AML-193 (cell line): ENCODE results near the gene TBC1D20.
"Not testable (repeated sequence)": the region's sequence is repeated elsewhere in the genome, so short reads cannot be mapped to it uniquely, and the experiment has no call there.

ENCODE experiments used
- DNase-seq, 2 experiments: peaks; one replicate each; lab custom pipeline; 2025; lab: John Stamatoyannopoulos, UW

TBC1D20 gene

DNA sequence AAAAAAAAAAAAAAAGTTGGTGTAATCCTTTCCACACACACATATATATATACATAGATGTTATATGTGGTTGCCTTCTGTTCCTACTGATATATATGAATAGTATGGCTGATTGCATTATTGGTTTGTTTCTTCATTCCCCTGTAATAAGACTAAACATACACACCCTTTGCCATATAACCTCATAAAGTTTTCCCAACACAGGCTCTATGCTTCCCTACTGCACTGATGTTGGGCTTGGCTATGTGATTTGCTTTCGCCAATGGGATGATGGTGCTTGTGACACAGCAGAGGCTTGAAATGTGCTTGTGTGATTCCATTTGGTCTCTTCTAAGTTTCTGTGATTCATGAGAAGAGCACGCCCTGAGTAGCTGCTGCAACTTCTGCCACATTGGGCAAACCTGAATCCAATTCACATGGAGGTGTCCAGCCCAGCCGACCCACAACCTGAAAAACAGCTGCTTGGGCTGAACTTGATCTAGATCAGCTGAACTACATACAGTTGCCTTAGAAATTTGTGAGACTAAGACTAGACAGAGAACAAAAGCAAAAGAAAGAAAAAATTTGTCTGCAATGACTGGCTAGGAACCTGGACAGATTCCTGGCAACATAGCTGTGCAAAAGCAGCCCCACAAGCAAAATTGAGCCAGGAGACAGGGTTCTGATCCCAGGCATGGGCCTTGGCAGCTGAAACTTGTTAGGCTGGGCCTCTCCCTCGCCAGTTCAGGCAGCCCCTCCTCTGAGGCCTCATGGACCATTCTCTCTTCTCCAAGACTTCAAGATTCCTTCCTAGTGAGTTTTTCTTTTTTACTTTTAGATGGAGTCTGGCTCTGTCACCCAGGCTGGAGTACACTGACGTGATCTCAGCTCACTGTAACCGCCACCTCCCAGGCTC is 13.4 kb upstream of the TBC1D20 start:
- DNase-seq = no peak

DNA sequence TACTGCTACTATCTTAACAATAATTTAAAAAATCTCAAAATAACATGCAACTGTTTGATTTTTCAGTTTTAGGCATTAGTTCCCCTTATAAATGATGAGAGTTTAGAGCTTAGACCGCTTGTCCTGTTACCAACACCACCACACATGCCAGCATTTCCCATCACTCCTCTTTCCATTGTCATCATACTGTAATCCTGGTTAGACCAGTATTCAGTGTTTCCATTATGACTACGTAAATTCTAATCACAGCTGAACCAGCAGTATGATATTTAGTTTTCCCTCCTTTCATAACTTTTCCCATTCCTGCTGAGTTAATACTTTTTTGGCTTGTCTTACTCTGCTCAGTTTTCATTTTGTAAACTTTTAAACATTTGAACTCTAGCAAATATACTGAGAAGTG is 12.2 kb upstream of the TBC1D20 start:
- DNase-seq = no peak

DNA sequence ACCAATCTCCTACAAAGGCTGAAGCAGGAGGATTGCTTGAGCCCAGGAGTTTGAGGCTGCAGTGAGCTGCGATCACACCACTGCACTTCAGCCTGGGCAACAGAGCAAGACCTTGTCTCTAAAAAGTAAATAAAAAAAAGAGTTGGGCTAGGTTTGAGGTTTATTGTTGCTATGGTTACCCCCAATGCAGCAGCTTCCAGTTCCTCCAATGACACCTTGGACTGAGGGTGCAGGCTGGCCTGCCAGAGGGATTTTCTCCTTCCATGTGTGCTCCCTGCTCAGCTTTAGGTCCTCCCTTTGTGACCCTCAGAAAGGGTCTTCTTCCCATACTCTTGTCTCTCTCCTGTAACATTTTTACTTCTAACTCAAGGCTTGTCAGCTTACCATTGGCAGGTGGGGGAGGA is 10.6 kb upstream of the TBC1D20 start:
- DNase-seq = no peak

DNA sequence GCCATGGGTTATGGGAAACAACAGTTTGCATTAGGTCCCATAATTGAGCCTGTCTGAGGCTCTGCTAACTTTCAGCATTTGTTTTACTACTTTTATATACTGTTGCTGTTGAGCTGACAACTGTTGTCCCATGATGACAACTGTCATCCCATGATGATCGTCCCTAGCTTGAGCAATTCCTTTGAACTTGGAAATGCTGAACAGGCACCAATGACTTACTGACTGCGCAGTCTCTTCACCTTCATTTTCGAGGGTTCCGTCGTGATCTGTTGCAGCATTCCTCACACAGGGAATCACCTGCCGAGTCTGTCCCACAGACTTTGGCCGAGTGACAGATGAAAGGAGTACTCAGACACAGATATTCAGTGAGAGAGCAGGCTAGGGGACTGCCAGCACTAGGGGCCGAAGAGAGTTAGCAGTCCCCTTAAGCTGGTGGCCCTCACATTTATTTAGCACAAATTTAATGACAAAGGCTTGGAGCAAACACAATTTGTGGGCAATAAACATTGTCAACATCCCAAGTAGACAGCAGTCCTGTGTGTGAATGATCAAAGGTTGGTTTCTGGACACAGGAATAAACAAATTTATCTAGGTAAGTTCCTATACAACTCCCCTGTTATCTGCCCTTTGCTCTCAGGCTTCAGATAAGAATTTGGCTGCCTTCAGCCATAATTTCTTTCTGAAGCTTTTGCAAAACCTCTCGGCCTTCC is 10.0 kb upstream of the TBC1D20 start:
- no peak for DNase-seq

DNA sequence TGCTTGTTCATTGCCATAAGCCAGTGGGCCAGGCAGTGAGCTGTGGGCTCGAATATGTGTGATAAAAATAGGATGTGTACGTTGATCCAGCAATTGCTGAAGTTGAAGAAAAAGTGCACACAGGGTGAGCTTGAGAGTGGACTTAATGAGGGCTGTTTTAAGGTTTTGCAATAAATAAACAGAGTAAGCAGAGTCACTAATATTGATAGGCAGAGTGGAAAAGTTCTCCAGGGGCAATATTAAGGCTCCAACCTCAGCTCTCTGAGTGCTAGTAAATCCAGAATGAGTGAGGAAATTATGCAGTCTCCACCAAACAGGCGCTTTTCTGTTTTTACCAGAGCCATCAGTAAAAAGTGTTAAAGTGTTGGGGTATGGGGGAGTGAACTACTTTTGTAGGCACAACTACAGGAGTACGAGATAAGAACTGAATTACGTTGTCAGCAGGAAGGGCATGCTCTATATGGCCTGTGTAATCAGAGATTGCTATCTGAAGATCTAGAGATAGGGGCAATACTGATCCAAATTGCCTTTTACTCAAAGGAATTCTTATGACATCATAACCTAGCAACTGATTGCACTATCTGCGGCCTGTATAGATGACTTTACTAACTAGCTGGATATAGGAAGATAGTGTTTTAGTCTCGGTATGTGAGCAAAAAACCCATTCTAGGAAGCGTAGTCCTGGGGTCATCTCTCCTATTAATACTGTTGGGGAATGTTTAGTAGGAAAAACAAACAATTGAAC is 7.6 kb upstream of the TBC1D20 start:
- no peak for DNase-seq

DNA sequence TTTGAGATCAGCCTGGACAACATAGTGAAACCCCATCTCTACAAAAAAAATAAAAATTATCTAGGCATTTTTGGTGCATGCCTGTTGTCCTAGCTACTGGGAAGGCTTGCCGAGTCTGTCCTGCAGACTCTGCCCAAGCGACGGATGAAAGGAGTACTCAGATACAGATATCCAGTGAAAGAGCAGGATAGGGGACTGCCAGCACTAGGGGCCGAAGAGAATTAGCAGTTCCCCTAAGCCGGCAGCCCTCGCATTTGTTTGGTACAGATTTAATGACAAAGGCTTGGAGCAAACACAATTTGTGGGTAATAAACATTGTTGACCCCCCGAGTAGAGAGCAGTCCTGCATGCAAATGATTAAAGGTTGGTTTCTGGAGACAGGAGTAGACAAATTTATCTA is 5.4 kb upstream of the TBC1D20 start:
- DNase-seq = no peak

DNA sequence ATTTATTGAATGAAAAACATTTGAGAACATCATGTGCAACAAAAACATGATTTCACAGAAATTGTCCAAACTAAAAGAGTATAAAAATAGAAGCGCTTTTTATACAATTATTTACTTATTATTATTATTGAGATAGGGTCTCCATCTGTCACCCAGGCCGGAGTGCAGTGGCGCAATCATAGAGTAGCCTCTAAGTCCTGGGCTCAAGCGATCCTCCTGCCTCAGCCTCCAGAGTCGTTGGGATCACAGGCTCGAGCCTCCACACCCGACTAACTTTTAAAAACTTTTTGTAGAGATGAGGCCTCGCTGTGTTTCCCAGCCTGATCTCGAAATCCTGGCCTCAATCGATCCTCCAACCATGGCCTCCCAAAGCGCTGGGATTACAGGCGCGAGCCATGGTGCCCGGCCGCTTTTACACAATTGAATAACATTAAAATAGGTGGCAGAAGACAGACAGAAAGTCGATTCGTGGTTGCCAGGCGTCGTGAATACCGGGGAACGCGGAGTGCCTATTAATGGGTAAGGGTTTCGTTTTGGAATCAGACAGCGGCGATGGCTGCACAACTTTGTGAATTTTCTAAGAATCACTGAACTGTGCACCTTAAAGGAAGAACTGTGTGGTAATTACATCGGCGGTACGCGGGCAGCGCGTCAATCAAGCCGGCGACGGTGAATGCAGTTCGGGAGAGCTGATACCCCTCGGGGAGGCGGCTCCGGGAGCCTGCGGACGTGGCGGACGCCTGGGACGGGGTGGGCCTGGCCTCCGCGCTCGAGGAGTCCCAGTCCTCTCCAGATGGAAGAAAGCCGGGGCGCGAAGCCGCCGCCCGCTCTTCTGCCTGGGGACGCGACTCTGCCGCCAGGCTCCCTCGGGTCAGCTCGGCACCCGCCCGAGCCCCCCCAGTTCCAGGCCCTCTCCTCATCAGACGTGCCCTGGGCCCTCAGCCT is 807 bp downstream of the TBC1D20 start:
- no peak for DNase-seq

DNA sequence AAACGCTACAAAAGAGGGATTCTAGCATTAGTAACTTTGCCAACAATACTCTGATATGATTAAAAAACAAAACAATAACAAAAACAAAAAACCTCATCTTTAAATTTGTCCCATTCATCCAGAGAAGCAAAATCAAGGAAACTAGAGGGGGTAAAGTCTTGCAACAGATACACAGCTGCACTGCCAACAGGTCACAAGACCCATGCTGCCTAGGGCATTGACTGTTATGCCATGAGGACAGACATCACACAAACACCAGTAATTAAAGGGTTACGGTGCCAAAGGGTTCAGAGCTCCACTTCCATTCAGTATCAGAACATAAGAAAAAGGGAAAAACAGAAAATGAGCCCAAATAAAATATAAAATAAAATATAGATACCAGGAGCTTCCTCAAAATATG is 1.6 kb downstream of the TBC1D20 start:
- peak; percentile 58 to 70 for DNase-seq

DNA sequence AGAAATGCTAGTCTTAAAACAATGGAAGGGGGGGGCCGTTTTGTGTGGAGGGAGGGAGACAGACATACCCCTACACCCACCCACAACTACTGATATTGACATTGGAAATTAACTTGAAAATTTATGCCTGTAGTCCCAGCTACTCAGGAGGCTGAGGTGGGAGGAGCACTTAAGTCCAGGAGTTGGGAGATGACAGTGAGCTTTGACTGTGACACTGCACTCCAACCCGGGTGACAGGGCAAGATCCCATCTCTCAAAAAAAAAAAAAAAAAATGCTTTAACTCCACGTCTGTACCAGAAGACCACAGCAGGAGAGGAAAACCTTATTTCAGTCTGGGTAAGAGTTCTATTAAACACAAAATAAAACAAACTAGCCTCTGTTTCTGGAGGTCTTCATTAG is 2.2 kb downstream of the TBC1D20 start:
- no peak for DNase-seq

DNA sequence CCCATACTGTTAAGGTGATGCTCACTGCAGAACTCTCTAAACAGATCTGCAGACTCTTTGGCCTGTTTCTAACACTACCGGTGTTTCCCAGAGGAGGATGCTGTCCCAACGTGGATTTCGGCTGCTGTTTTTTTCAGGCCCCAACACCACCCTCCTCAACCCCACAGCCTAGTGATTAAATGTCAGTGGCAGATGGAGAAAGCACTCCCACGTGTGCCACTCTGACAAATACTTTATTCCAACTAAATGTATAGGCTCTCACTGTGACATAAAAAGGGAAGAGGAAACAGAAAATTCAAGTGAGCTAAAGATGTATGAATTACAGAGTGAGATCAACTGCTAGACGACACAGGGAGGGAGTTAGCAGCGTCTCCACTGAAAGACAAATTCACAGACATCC is 3.6 kb downstream of the TBC1D20 start:
- DNase-seq = peak; percentile 26 to 35

DNA sequence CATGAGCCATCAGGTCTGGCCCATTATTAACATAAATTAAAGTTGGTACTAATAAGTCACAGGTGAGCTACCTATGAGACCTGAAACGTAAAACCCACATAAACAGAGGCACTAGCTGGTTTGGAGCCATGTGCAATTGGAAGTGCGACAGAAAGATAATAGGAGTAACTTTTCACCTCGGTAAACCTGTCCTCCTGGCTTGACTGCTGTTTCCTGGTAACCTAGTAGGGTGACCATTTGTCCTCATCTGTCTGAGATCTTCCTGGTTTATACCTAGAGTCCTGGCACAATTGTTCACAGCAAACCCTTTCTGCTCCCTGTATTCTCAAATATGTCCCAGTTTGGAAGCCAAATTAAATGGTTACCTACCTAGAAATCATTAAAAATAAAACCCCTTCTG is 7.4 kb downstream of the TBC1D20 start:
- DNase-seq = no peak

DNA sequence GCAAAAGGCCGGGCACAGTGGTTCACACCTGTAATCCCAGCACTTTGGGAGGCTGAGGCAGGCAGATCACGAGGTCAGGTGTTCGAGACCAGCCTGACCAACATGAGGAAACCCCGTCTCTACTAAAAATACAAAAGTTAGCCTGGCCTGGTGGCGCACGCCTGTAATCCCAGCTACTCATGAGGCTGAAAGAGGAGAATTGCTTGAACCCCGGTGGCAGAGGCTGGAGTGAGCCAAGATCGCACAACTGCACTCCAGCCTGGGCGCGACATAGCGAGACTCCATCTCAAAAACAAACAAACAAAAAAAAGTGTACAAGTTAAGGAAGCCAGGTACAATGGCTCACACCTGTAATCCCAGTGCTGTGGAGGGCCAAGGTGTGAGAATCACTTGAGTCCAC is 10.3 kb downstream of the TBC1D20 start:
- not testable (repeated sequence) for DNase-seq

DNA sequence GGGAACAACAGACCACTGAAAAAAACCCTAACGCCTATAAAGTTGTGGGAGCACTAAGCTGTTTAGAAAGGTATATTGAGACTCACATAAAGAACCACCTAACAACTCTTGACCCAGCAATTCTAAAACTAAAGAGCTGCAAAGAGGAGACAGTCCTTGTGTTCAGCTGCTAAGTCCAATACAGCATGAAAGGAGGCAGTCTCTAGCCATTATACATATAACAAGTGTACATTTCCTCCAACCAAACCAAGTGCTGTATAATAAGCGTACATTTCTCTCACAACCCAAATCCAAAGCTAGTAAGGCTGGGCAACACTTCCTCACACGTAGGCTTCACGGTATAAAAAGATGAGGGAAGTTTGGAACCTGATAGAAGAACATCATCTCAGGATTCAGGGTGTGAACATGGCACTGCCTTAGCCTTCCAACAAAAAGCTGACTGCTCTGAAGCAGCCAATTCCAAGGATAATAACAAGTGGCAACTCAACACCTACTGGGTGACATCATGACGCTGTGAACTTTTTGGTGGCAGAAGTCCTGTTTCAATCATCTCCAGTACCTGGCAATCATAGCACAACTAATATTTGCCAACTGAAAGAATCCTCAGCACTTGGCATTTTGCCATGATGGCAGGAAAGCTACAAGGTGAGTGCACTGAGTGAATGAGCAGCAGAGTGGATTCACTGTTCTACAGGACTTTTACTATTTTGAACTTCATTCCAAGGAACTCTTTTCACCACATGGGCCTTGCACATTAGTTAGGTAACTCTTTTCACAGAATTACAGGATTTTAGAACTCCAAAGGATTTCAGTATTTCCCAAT is 16.6 kb downstream of the TBC1D20 start:
- no peak for DNase-seq

DNA sequence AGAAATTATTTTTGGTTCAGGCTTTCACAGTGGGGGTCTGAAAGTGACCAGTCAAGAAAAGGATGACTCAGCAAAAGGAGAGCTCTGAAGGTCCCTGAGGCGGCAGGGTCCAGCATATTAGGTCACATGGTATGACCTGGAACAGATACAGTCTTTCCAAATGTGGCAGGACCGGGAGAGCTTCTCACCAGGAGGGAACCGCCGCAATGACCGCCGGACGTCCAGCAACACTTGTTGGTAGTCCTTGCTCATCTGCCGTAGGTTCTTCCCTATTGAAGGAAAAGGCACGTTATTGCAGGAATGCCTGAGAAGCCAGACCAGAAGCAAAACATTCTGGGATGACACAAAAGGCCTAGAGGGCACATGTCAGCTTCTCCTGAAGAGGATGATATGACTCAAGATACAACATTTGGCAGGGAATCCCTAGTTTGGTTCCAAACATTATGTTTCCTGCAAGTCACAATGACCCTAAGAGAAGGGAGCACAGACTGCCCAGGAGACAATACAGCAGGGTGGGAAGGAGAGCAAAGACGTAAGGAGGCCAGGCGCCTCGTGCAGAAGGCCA is 17.4 kb downstream of the TBC1D20 start:
- DNase-seq = no peak

DNA sequence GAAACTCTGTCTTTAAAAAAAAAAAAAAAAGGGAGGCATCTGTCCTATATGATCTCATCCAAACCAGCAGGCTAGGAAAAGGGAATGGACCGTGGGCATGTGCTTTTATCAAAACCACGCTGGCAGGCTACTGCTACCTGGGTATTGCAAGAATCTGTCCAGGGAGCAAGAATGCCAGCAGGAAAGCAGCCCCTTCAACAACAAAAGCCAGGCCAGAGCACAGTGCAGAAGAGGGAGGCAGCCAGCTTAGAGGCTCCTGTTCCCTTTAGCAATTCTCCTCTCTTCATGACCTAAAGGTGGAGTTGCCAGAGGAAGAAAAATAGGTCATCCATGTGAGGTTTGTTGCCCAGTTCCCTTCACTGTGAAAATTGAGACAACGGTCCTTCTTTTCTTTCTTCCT is 18.2 kb downstream of the TBC1D20 start:
- no peak for DNase-seq

DNA sequence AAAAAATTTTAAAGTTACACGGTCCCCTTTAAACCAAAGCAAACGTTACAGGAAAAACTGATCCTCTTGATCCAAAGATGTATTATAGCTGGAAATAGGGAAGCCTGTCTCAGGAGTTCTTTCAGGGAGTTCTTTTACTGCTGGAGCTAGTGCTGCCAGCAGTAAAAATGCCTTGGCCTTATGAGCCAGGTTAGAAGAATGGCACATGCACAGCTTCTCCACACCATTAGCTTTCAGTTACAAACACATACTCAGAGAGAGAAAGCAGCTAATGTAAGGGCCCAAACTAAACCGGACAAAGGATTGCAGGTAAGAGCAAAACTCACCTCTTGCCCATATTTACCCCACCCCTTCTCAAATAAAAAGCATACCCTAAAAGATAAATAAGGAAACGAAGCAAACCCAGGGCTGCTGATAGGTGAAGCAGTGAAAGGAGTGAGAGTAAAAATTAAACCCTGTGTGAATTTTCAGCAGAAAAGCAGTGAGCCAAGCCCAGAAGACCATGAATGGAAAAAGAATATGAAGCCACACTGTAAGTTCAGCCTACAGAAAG is 19.0 kb downstream of the TBC1D20 start:
- DNase-seq = no peak

DNA sequence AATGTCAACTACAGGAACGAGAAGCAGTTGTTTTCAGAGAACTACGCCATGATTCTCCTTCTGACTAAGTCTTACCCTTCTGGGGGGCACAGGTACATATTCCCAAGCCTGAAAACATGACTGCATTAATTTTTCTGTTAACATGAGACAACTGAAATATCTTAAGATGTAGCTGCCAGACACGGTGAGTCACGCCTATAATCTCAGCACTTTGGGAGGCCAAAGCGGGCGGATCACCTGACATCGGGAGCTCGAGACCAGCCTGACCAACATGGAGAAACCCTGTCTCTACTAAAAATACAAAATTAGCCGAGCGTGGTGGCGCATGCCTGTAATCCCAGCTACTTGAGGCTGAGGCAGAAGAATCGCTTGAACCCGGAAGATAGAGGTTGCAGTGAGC is 21.7 kb downstream of the TBC1D20 start:
- DNase-seq = no peak

DNA sequence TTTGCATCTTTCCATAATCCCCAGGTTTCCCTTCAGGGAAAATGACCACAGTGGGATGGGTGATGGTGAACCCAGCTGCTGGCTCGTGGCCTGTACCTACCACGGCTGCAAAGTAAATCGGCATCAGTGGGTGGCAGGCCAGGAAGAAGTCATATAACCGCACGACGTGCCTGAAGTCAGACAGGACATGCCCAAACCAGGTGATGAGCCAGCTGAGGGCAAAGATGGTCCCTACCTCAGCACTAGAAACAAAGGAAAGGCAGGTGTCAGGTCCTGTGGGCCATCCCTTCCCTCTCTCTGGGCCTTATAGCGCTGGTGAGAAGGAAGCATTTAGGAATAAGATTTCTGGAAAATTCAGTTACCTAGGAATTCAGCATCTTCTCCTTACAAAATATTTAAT is 22.2 kb downstream of the TBC1D20 start:
- DNase-seq = no peak

DNA sequence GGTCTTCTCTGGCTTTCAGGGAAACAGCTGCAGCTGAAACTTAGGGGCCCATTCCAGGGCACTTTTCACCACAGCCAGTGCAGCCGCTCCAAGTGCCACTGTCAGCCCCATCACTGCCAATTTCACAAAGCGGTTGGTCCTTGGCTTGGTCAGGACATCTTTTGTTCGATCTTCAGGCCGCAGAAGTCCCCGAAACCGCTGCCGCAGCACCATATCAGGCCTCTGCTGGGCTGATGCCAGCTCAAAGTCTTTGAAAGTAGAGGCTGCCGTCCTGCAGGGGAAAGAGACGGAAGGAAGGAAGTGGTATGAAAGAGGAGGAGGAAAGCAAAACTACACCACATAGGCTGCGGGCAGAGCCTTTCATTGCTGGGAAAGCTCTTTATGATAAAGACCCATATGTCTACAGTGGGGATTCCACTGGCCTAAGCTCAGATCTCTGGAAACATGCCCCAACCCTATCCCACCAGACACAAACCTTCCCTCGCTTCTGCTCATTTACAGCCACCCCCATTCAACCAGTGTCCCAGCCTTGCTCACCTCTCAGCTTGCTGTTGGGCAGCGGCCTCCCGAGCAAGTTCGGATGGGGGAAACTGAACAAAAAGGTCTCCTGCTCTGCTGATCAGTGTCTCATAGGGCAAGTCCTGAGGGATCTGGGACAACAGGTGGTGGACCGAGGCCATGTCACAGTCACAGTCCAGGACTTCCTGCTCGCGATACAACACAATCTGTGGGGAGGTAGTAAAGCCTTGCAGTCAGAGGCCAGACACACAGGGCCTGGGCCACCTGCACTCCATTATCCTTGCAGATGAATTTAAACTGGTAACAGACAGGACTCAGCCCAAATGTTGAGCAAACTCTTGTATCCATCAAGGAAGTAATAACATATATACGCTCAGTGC is 23.5 kb downstream of the TBC1D20 start:
- peak; percentile 77 to 89 for DNase-seq
